Stimulated activated CD8-positive, alpha-beta memory T cell treated with anti-CD3 and anti-CD28 coated beads, Interleukin-15, amount 100 ng/mL, for 48 hours (primary cell): ENCODE data around the gene CRAMP1.

Experiments used
- DNase-seq, 2 donors: peaks; one replicate each; pipeline ENCODE4 v3.0.0-alpha.2; 2020; ENCODE audit warnings: low read depth in 2 of 2

CRAMP1 gene

DNA sequence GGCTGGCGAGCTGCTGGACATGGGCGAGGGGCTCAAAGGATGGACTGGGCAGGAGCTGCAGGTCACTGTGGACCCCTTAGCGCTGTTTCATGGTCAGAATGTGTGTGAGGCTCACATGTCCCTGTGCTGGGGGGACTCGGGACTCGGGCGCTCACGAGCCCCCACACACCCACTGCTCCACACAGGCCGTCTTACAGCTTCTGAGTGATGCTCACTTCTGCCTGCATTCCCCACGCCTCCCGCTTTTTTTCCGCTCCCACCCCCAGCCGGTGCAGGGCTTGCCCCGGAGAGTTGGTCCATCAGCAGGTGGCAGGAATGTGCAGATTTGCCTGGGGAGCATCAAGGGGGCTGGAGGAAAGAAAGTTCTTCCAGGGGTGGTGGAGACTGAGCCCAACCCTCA lies 45.7 kb downstream of the CRAMP1 start:
- no peak for DNase-seq

DNA sequence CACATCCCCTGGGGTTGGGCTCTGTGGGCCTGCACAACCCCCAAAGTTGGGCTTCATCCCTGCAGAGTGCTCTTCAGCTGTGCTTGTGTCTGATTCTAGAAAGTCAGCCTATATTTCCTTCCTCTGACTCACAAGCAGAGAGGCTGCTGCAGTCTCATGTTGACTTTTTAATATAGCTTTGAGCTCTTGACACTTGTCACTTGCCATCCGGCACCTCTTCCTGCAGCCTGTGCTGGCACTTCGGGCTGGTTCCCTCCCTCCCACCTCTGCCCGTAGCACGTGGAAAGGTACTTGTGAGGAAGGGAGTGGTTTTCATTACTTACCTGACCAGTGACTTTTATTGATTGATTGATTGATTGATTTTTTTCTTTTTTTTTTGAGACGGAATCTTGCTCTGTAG lies 46.9 kb downstream of the CRAMP1 start:
- DNase-seq = no peak

GRCh38 chr16:1661826-1662225 lies 49.7 kb downstream of the CRAMP1 start:
- DNase-seq = no peak

- no peak for DNase-seq
Measured at GRCh38 chr16:1662543-1662942, 50.4 kb downstream of the CRAMP1 start.

DNA sequence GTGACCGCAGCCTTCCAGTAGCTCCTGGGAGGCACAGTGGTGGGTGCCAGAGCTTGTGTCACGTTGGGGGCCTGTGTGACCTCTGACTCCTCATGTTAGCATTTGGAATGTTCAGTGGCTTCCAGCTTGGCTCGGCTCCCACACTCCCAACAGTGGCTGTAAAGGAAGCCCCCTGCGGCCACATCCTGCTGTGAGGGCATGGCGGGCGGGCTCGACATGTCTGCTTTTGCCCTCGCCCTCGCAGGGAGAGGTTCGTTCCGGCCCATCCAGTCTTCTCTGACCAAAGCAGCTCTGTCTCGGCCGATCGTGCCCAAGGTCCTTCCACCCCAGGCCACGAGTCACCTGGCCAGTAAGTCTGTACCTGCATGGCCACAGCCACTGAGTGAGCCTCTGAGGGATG lies 53.7 kb downstream of the CRAMP1 start:
- DNase-seq = no peak

- no peak for DNase-seq
Measured at GRCh38 chr16:1666316-1666715, 54.2 kb downstream of the CRAMP1 start.

- DNase-seq = no peak
Measured at GRCh38 chr16:1667271-1667670, 55.1 kb downstream of the CRAMP1 start.

- DNase-seq = no peak
Measured at GRCh38 chr16:1667916-1668315, 55.8 kb downstream of the CRAMP1 start.

- DNase-seq = no peak
Measured at GRCh38 chr16:1668612-1669319, 56.6 kb downstream of the CRAMP1 start.

DNA sequence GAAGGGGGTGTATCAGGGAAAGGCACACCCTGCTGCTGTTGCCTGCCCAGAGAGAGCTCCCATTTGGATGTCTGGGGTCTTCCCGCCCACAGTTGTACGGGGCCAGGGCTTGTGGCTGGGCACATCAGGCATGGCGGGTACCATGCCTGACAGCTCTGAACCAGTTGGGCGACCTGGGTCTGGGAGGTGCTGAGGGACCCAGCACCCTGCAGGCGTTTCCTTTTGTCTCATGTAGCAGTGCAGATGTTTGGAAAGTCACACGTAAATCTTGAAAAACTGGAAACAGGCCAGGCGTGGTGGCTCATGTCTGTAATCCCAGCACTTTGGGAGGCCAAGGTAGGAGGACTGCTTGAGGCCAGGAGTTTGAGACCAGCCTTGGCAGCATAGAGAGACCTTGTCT lies 57.5 kb downstream of the CRAMP1 start:
- DNase-seq = no peak

DNA sequence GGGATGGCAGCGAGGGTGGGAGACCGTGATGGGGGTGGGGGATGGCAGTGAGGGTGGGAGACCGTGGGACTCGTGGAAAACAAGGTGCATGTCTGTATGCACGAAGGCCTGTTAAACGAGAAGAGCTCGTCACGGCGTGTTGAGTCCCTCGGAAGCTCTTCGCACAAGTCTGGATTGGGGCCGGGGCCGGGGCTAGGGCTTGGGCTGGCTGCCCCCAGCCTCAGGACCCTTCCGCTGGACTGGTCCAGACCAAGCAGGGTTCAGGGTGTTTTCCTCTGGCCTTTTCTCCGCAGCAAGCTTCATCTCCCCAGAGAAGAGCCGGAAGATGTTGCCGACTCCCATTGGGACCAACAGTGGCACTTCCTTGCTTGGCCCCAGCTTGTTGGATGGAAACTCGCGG lies 58.2 kb downstream of the CRAMP1 start:
- no peak for DNase-seq

- no peak for DNase-seq
Measured at GRCh38 chr16:1670866-1671265, 58.7 kb downstream of the CRAMP1 start.

GRCh38 chr16:1673424-1674151 lies 61.4 kb downstream of the CRAMP1 start:
- no peak for DNase-seq

DNA sequence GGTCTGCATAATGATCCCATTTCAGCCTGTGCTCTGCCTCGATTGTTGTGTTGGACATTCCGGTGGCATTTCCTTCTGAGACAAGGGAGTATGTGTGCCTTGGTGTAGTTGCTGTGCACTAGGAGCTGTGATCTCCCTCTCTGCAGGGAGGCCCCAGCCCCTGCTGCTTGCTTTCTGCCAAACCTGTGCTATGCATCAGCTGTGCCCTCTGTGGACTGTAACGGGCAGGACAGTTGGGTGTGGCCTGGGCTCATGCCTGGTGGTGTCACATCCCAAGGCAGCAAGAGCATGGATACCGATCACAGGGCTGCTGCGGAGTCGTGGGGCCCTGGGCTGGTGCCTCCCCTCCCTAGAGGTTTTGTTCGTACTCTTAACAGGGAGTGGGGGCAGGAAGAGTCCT lies 62.1 kb downstream of the CRAMP1 start:
- DNase-seq = no peak

GRCh38 chr16:1674751-1675664 lies 62.8 kb downstream of the CRAMP1 start:
- no peak for DNase-seq

- no peak for DNase-seq
Measured at GRCh38 chr16:1676661-1677060, 64.5 kb downstream of the CRAMP1 start.

DNA sequence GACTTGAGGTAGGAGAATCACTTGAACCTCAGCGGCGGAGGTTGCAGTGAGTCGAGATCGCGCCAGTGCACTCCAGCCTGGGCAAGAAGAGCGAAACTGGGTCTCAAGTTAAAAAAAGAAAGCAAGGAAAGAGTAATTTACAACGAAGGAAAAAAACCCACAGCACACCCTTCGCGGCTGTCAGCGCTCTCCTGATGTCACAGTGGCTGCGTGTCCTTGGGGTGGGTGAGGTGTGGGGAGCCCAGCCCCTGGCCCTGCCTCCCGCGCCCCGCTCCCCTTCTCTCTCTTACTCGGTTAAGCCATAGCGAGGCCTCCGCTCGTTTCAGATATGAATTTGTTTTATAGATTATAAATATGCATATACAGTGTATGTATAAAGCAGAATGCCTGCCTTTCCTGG lies 65.2 kb downstream of the CRAMP1 start:
- no peak for DNase-seq

- peak; percentile 96 for DNase-seq
Measured at GRCh38 chr16:1677942-1678499, 65.9 kb downstream of the CRAMP1 start, which contains the start of gene JPT2. JPT2 (plus strand) TSS chr16:1678279; CDS start chr16:1678313, 34 bp downstream.

- peak in 1 of 2 donors; percentile 19 for DNase-seq
Measured at GRCh38 chr16:1678500-1679098, 66.4 kb downstream of the CRAMP1 start.

- DNase-seq = no peak
Measured at GRCh38 chr16:1680361-1680760, 68.2 kb downstream of the CRAMP1 start.

- no peak for DNase-seq
Measured at GRCh38 chr16:1681032-1681431, 68.9 kb downstream of the CRAMP1 start.
